HEK293 (cell line): Measurements from ENCODE around the gene TMPRSS7.

Experiments used
- CTCF ChIA-PET: fragments of 350-600 bp; formaldehyde crosslinking; extraction: SDS; loops from one replicate; lab custom pipeline; 2021; ENCODE audit warnings: antibody characterized with exemption; lab: Yijun Ruan, JAX
- POLR2A ChIA-PET: fragments of 300-600 bp; formaldehyde crosslinking; extraction: SDS; loops from one replicate; lab custom pipeline; 2020; ENCODE audit warnings: antibody characterized with exemption, inconsistent platforms; lab: Yijun Ruan, JAX
- H3K27ac ChIP-seq: fragments of 200-500 bp; sonication (Bioruptor generic); 2 replicates; pipeline ENCODE4 v1.5.1; 2014; ENCODE audit warnings: low read depth, low read length, control low read depth, inconsistent platforms; ENCODE audit errors: extremely low read depth
- H3K36me3 ChIP-seq, 2 experiments: fragments of 200-500 bp in 1 of 2; sonication (Bioruptor generic) in 1 of 2; 1 replicate in 1 of 2; 2 replicates in 1 of 2; pipeline ENCODE4 v1.5.1; 2014 to 2017; ENCODE audit warnings: inconsistent platforms in 2 of 2, low read length in 2 of 2; ENCODE audit not compliant: control insufficient read depth in 2 of 2, insufficient read depth in 1 of 2
- H3K4me1 ChIP-seq: fragments of 200-500 bp; sonication (Bioruptor generic); 2 replicates; pipeline ENCODE4 v1.5.1; 2014; ENCODE audit warnings: mild to moderate bottlenecking, low read length, inconsistent platforms; ENCODE audit not compliant: control insufficient read depth, insufficient read depth
- H3K4me3 ChIP-seq: 2 replicates; pipeline ENCODE4 v1.5.1; 2011; ENCODE audit warnings: low read depth, mild to moderate bottlenecking, control low read depth, low read length, moderate library complexity
- H3K9me3 ChIP-seq: fragments of 200-500 bp; sonication (Bioruptor generic); 2 replicates; pipeline ENCODE4 v1.5.1; 2014; ENCODE audit warnings: low read depth, low read length, inconsistent platforms; ENCODE audit not compliant: control insufficient read depth, insufficient read depth
- BCL11A ChIP-seq: fragments of 450-650 bp; formaldehyde crosslinking; IDR thresholded peaks from 2 replicates; pipeline ENCODE4 v1.5.1; 2016; ENCODE audit warnings: low read depth, missing biosample characterization, missing genetic modification characterization
- GLIS1 ChIP-seq: fragments of 450-650 bp; formaldehyde crosslinking; IDR thresholded peaks from 2 replicates; pipeline ENCODE4 v1.5.1; 2016; ENCODE audit warnings: missing biosample characterization, missing genetic modification characterization
- SALL2 ChIP-seq: fragments of 450-650 bp; formaldehyde crosslinking; IDR thresholded peaks from 2 replicates; pipeline ENCODE4 v1.5.0; 2017; ENCODE audit warnings: missing biosample characterization, mild to moderate bottlenecking, missing genetic modification characterization, borderline replicate concordance
- SCRT2 ChIP-seq: fragments of 450-650 bp; formaldehyde crosslinking; IDR thresholded peaks from 2 replicates; pipeline ENCODE4 v1.5.1; 2016; ENCODE audit warnings: missing biosample characterization, missing genetic modification characterization
- SP2 ChIP-seq: fragments of 450-650 bp; formaldehyde crosslinking; IDR thresholded peaks from 2 replicates; pipeline ENCODE4 v1.5.1; 2016; ENCODE audit warnings: missing biosample characterization, missing genetic modification characterization
- WT1 ChIP-seq: fragments of 450-650 bp; formaldehyde crosslinking; IDR thresholded peaks from 2 replicates; pipeline ENCODE4 v1.5.1; 2016; ENCODE audit warnings: missing biosample characterization, missing genetic modification characterization
- ZIC2 ChIP-seq: fragments of 450-650 bp; formaldehyde crosslinking; IDR thresholded peaks from 2 replicates; pipeline ENCODE4 v1.5.1; 2016; ENCODE audit warnings: missing biosample characterization, missing genetic modification characterization
- ZNF121 ChIP-seq: fragments of 450-650 bp; formaldehyde crosslinking; IDR thresholded peaks from 2 replicates; pipeline ENCODE4 v1.5.1; 2016; ENCODE audit warnings: missing biosample characterization, missing genetic modification characterization
- ZNF169 ChIP-seq: fragments of 450-650 bp; formaldehyde crosslinking; IDR thresholded peaks from 2 replicates; pipeline ENCODE4 v1.5.1; 2016; ENCODE audit warnings: missing biosample characterization, missing genetic modification characterization
- ZNF24 ChIP-seq: fragments of 450-650 bp; formaldehyde crosslinking; IDR thresholded peaks from 2 replicates; pipeline ENCODE4 v1.5.1; 2016; ENCODE audit warnings: missing biosample characterization, missing genetic modification characterization
- ZNF248 ChIP-seq: fragments of 450-650 bp; formaldehyde crosslinking; IDR thresholded peaks from 2 replicates; pipeline ENCODE4 v1.5.1; 2017; ENCODE audit warnings: missing biosample characterization, missing genetic modification characterization
- ZNF391 ChIP-seq: fragments of 450-650 bp; formaldehyde crosslinking; IDR thresholded peaks from 2 replicates; pipeline ENCODE4 v1.5.1; 2016; ENCODE audit warnings: low read depth, missing biosample characterization, missing genetic modification characterization, borderline replicate concordance
- ZNF513 ChIP-seq: fragments of 450-650 bp; IDR thresholded peaks from 2 replicates; pipeline ENCODE4 v1.5.1; 2018; ENCODE audit warnings: missing biosample characterization, missing genetic modification characterization
- ZNF544 ChIP-seq: fragments of 450-650 bp; formaldehyde crosslinking; IDR thresholded peaks from 2 replicates; pipeline ENCODE4 v1.5.0; 2017; ENCODE audit warnings: missing biosample characterization, missing genetic modification characterization
- ZNF610 ChIP-seq: fragments of 450-650 bp; formaldehyde crosslinking; IDR thresholded peaks from 2 replicates; pipeline ENCODE4 v1.5.1; 2016; ENCODE audit warnings: missing biosample characterization, missing genetic modification characterization, borderline replicate concordance
- ZNF624 ChIP-seq: fragments of 450-650 bp; formaldehyde crosslinking; IDR thresholded peaks from 2 replicates; pipeline ENCODE4 v1.5.1; 2017; ENCODE audit warnings: missing biosample characterization, missing genetic modification characterization
- ZNF629 ChIP-seq: fragments of 450-650 bp; formaldehyde crosslinking; IDR thresholded peaks from 2 replicates; pipeline ENCODE4 v1.5.1; 2017; ENCODE audit warnings: missing biosample characterization, missing genetic modification characterization
- ZNF639 ChIP-seq: fragments of 450-650 bp; formaldehyde crosslinking; IDR thresholded peaks from 2 replicates; pipeline ENCODE4 v1.5.1; 2016; ENCODE audit warnings: missing biosample characterization, missing genetic modification characterization
- ZNF692 ChIP-seq: fragments of 450-650 bp; formaldehyde crosslinking; IDR thresholded peaks from 2 replicates; pipeline ENCODE4 v1.5.1; 2016; ENCODE audit warnings: missing biosample characterization, missing genetic modification characterization
- ZSCAN16 ChIP-seq: fragments of 450-650 bp; formaldehyde crosslinking; IDR thresholded peaks from 2 replicates; pipeline ENCODE4 v1.5.1; 2016; ENCODE audit warnings: missing biosample characterization, missing genetic modification characterization
- TF ChIP-seq, protein P1 (sequence below): fragments of 450-650 bp; formaldehyde crosslinking; IDR thresholded peaks from 2 replicates; pipeline ENCODE4 v1.5.1; 2016; ENCODE audit warnings: missing biosample characterization, missing genetic modification characterization, low read depth
- TF ChIP-seq, protein P2 (sequence below): fragments of 450-650 bp; formaldehyde crosslinking; IDR thresholded peaks from 2 replicates; pipeline ENCODE4 v1.5.1; 2016; ENCODE audit warnings: missing biosample characterization, missing genetic modification characterization
- TF ChIP-seq, protein P3 (sequence below): fragments of 450-650 bp; formaldehyde crosslinking; IDR thresholded peaks from 2 replicates; pipeline ENCODE4 v1.5.1; 2016; ENCODE audit warnings: missing biosample characterization, missing genetic modification characterization

The TMPRSS7 gene, protein sequence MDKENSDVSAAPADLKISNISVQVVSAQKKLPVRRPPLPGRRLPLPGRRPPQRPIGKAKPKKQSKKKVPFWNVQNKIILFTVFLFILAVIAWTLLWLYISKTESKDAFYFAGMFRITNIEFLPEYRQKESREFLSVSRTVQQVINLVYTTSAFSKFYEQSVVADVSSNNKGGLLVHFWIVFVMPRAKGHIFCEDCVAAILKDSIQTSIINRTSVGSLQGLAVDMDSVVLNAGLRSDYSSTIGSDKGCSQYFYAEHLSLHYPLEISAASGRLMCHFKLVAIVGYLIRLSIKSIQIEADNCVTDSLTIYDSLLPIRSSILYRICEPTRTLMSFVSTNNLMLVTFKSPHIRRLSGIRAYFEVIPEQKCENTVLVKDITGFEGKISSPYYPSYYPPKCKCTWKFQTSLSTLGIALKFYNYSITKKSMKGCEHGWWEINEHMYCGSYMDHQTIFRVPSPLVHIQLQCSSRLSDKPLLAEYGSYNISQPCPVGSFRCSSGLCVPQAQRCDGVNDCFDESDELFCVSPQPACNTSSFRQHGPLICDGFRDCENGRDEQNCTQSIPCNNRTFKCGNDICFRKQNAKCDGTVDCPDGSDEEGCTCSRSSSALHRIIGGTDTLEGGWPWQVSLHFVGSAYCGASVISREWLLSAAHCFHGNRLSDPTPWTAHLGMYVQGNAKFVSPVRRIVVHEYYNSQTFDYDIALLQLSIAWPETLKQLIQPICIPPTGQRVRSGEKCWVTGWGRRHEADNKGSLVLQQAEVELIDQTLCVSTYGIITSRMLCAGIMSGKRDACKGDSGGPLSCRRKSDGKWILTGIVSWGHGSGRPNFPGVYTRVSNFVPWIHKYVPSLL

DNA sequence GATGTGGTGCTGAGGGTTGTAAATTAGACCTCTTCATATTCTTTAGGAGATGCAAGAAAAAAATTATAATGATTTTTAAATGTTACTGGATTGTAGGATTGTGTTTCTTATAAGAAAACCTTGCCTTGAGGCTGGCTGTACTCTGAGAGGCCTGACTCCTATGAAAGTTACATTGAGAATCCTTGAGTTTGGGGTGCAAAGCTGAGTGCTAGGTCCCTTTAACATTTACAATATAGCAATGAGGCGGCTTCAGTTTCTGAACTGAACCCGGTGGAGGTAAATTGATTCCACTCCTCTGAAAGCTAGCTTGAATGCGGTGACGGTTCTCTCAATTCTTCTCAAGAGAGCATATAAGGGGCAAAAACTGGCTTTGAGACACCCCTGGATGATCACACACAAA lies at the start of gene TMPRSS7:
Gene TMPRSS7, plus strand, starts transcription at position 301 of the 400 bp plus-strand sequence. CDS start 110 bp downstream, outside the sequence.
- Histone ChIP-seq H3K4me1 (no peaks in the 10 kb centered on the region), H3K9me3 (no peaks in the 10 kb centered on the region), H3K36me3 (no peaks in the 10 kb centered on the region)
- POLR2A ChIA-PET = no interaction called here
- TF ChIP-seq ZNF692 (tag by site-specific recombination) (no peak), BCL11A (no peak), ZNF169 (no peak), SP2 (tag by site-specific recombination) (no peak), ZNF121 (tag by site-specific recombination) (no peak), ZNF24 (tag by site-specific recombination) (no peak), ZNF610 (tag by site-specific recombination) (no peak), ZNF629 (tag by site-specific recombination) (no peak)
- TF ChIP-seq, all 188 proteins: peak for 0
- Histone ChIP-seq H3K4me3 (no peak within 1 kb of the TSS), H3K27ac (no peak within 1 kb of the TSS)
- CTCF ChIA-PET = interaction anchor here (0.9 kb wide), 1 partner anchor 9 kb away, joined by 4 read pairs; no protein-coding TSS in a partner anchor

- no peaks in the 10 kb centered on the region for H3K4me1 ChIP-seq
- peaks cover 12 to 59% of the 10 kb centered on the region in 2 experiments for H3K36me3 ChIP-seq
- H3K27ac ChIP-seq = no peak overlapping the region
- POLR2A ChIA-PET = no interaction called here
- H3K9me3 ChIP-seq = no peaks in the 10 kb centered on the region
- no peak overlapping the region for H3K4me3 ChIP-seq
- CTCF ChIA-PET = interaction anchor here (0.7 to 3.5 kb wide), 4 partner anchors 15 to 274 kb away, joined by 3 to 31 read pairs (median 5); no protein-coding TSS in a partner anchor
- TF ChIP-seq ZNF513 (tag by site-specific recombination) (no peak), ZNF639 (no peak), ZNF624 (tag by site-specific recombination) (no peak), ZIC2 (tag by site-specific recombination) (no peak), ZNF248 (tag by site-specific recombination) (no peak), ZNF391 (tag by site-specific recombination) (no peak), GLIS1 (no peak), SALL2 (no peak), SCRT2 (tag by site-specific recombination) (no peak), ZSCAN16 (tag by site-specific recombination) (no peak), WT1 (no peak), ZNF544 (tag by site-specific recombination) (no peak)
- TF ChIP-seq, protein P1, sequence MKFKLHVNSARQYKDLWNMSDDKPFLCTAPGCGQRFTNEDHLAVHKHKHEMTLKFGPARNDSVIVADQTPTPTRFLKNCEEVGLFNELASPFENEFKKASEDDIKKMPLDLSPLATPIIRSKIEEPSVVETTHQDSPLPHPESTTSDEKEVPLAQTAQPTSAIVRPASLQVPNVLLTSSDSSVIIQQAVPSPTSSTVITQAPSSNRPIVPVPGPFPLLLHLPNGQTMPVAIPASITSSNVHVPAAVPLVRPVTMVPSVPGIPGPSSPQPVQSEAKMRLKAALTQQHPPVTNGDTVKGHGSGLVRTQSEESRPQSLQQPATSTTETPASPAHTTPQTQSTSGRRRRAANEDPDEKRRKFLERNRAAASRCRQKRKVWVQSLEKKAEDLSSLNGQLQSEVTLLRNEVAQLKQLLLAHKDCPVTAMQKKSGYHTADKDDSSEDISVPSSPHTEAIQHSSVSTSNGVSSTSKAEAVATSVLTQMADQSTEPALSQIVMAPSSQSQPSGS (tag by site-specific recombination) = no peak
- TF ChIP-seq, protein P2, sequence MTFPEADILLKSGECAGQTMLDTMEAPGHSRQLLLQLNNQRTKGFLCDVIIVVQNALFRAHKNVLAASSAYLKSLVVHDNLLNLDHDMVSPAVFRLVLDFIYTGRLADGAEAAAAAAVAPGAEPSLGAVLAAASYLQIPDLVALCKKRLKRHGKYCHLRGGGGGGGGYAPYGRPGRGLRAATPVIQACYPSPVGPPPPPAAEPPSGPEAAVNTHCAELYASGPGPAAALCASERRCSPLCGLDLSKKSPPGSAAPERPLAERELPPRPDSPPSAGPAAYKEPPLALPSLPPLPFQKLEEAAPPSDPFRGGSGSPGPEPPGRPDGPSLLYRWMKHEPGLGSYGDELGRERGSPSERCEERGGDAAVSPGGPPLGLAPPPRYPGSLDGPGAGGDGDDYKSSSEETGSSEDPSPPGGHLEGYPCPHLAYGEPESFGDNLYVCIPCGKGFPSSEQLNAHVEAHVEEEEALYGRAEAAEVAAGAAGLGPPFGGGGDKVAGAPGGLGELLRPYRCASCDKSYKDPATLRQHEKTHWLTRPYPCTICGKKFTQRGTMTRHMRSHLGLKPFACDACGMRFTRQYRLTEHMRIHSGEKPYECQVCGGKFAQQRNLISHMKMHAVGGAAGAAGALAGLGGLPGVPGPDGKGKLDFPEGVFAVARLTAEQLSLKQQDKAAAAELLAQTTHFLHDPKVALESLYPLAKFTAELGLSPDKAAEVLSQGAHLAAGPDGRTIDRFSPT = no peak
- TF ChIP-seq, protein P3, sequence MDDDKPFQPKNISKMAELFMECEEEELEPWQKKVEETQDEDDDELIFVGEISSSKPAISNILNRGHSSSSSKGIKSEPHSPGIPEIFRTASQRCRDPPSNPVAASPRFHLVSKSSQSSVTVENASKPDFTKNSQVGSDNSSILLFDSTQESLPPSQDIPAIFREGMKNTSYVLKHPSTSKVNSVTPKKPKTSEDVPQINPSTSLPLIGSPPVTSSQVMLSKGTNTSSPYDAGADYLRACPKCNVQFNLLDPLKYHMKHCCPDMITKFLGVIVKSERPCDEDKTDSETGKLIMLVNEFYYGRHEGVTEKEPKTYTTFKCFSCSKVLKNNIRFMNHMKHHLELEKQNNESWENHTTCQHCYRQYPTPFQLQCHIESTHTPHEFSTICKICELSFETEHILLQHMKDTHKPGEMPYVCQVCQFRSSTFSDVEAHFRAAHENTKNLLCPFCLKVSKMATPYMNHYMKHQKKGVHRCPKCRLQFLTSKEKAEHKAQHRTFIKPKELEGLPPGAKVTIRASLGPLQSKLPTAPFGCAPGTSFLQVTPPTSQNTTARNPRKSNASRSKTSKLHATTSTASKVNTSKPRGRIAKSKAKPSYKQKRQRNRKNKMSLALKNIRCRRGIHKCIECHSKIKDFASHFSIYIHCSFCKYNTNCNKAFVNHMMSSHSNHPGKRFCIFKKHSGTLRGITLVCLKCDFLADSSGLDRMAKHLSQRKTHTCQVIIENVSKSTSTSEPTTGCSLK (tag by site-specific recombination) = no peak
These were observed 47.7 kb upstream of the TMPRSS7 start for GRCh38 chr3:111986800-111987199.
